ENCODE data around the gene MAP7D1.
A peak's percentile ranks its signal among the peaks of the same experiment; 100 is the strongest.
"Not testable (repeated sequence)": the region's sequence is repeated elsewhere in the genome, so short reads cannot be mapped to it uniquely, and the experiment has no call there.

Gene MAP7D1

DNA sequence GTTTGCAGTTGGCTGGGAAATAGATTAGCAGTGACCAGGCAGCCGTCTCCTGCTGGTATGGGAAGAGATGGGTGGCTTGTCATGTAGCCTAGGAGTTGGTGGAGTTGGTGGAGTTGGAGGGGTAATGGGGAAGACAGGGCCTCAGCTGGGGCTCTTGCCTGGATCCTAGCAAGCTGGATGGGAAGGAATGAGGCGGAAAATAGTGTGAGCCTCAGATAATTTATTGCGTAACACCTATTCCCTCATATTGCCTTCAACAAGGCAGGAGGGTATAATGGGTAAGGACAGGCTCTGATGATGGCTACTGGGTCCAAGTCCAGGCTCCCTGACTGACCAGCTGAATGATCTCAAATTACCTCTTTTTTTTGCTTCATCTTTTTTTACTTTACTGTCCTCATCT is 12.6 kb downstream of the MAP7D1 start:
- no peak for DNase-seq (ENCODE audit: low read depth)

DNA sequence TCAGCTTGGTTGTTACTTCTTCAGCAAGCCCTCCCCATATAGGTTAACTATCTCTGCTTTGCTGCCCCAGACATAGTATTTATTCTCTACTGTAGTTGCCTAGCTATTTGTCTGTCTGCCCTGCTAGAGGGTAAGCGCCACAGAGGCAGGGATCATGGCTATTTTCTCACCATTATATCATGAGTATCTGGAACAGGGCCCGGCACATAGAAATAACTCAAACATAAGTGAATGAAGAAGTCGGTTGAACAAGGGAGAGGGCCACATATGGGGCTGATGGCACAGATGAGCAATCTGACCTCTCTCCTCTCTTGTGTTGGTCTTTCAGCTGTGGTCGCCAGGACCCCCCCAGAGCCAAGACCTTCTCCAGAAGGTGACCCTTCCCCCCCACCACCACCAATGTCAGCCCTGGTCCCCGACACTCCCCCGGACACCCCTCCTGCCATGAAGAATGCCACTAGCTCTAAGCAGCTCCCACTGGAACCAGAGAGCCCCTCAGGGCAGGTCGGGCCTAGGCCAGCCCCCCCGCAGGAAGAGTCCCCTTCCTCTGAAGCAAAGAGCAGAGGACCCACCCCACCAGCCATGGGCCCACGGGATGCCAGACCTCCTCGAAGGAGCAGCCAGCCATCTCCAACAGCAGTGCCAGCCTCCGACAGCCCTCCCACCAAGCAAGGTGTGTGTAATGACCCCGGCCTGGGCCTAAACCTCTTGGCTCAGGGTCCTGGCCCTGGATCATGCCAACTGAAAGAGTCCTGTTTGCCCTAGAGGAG is 14.9 kb downstream of the MAP7D1 start:
- DNase-seq (ENCODE audit: low read depth) = no peak

DNA sequence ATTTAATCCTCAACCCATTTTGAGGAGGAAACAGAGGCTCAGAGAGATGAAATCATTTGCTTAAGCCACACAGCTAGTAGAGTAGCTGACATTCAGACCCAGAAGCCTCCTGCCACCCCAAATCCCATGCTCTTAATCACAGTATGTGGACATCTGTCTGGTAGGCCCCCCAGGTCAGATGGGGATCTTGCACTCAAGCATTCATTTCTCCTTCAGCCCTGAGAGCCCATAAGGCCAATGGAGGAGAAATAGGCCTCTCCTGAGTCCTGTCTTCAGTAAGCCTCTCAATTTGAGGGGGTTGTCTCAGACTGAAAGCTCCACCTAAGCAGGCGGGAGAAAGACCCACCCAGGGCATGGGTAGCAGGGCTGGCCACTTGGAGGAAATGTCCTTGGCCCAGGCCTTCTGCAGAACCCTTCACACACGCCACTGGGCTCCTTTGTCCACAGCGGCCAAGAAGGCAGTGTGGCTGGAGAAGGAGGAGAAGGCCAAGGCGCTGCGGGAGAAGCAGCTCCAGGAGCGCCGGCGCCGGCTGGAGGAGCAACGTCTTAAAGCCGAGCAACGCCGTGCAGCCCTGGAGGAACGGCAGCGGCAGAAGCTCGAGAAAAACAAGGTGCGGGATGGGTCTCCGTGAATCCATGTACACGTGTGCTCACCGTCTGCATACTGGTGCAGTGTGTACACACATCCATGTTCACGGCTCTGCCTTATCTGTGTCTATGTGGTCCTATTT is 16.2 kb downstream of the MAP7D1 start:
- no peak for DNase-seq (ENCODE audit: low read depth)

DNA sequence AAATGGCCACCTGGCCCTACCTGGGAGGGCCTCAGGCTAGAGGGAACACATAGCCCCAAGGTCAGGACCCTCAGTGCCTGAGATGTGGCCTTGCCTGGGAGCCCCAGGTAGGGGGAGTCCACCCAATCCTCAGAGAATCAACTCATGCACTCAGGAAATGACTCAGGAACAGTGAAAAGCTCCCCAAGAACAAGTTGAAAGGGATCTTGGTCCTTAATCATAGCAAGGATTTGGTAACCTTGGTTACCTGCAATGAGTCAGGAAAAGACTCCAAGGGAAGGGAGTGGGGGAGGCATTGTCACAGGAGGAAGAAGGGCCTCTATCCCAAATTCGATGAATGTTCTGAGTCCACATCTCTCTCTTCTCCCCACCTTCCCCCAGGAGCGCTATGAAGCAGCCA is 17.0 kb downstream of the MAP7D1 start:
- no peak for DNase-seq (ENCODE audit: low read depth)

DNA sequence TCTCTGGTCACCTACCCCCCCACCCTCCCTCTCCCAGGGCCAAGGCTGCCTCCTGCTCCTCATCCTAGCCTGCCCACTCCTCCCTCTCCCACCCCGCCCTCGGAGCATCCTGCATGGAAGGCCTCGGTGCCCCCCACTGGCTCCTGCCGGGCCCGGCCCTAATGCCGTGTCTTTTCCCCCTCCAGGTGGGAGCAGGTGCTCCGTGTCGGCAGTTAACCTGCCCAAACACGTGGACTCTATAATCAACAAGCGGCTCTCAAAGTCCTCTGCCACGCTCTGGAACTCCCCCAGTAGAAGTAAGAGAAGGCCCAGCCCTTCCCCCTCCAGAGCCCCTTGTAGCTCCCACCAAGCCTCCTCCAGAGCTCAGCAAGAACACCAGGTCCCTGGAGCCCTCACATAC is 18.8 kb downstream of the MAP7D1 start:
- no peak for DNase-seq (ENCODE audit: low read depth)

DNA sequence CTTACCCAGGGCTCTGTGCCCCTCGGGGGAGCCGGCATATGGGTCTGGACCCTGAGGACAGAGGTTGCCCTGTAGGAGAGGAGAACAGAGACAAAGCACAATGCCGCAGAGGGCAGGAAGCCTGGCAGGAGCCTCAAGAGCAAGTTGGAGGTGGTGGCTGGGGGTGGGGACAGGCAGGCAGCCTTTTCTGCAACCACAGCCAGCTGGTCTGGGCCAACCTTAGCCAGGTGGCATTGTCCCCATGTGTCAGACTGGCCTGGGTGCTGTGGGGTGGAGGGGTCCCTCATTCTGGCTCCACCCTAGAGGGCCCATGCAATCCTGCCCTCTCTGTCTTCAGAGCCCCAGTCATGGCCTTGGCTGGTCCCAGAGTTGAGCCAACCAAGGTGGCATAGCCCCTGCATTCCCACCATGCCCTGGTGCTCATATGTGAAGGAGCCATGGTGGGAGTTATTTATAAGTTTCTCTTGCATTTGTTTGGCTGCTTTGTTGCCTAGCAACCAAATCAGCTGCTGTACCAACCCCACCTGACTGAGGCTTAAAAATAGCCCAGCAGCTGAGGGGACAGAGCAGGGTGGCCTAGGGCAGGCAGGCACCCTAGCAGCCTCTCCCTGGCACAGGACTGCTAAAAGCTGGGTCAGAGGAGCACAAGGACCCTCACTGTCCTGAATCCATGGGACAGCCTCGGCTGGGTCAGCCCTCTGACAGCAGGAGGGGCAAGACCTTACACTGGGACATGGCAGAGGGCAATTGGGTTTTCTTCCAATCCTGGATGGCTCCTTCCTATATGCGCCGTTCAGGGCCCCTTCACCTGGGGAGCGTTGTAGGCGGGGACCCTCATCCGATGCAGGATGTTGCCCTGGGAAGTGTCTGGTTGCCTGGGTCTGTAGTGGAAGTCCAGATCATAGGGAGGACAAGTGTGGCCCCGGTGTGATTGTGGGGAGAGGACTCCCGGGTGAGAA is 19.5 kb downstream of the MAP7D1 start:
- DNase-seq (ENCODE audit: low read depth) = no peak

DNA sequence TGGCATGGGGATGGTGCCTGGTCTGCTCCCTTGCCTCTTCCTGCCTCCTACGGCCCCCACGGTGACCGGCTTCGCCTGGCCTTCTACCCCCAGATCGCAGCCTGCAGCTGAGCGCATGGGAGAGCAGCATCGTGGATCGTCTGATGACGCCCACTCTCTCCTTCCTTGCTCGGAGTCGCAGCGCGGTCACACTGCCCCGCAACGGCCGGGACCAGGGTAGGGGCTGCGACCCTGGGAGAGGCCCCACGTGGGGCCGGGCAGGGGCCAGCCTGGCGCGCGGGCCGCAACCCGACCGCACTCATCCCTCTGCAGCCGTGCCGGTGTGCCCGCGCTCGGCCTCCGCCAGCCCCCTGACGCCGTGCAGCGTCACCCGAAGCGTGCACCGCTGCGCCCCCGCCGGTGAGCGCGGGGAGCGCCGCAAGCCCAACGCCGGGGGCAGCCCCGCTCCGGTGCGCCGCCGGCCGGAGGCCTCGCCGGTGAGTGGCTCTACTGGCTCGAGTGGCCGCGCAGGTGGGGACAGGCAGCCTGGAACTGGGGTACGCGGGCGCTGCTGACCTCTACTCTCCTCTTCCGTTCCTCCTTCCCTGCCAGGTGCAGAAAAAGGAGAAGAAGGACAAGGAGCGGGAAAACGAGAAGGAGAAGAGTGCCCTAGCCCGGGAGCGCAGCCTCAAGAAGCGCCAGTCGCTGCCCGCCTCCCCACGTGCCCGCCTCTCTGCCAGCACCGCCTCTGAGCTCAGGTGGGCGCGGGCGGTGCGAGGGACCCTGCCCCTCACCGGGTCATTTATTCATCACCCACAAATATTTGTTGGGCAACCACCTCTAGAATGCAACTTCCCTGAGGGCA is 20.4 kb downstream of the MAP7D1 start:
- no peak for DNase-seq (ENCODE audit: low read depth)

DNA sequence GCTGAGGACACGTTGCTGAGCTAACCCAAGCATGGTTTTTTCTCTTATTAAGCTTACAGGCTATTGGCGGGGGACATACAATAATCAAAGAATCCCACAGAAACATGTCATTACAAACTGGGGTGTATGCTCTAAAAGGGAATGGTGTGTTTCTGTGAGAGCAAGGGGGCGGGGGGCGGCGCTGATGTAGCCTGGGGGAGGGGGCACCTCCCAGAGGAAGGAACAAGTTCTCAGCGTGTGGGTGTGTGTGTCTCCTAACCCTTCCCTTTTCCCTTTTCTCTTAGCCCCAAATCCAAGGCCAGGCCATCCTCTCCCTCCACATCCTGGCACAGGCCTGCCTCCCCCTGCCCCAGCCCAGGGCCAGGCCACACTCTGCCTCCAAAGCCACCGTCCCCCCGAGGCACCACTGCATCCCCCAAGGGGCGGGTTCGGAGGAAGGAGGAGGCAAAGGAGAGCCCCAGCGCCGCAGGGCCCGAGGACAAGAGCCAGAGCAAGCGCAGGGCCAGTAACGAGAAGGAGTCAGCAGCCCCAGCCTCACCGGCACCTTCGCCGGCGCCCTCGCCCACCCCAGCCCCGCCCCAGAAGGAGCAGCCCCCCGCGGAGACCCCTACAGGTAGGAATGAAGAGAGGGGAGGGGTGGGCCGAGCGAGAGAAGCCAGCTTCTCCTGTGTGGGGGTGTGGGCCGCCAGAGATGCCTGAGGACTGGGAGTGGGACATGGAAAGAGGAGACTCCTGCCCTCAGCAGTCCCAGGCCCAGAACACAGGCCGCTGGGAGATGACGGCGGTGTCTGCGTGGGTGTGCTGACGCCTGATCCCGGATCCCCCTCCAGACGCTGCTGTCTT is 21.9 kb downstream of the MAP7D1 start:
- DNase-seq (ENCODE audit: low read depth) = no peak

DNA sequence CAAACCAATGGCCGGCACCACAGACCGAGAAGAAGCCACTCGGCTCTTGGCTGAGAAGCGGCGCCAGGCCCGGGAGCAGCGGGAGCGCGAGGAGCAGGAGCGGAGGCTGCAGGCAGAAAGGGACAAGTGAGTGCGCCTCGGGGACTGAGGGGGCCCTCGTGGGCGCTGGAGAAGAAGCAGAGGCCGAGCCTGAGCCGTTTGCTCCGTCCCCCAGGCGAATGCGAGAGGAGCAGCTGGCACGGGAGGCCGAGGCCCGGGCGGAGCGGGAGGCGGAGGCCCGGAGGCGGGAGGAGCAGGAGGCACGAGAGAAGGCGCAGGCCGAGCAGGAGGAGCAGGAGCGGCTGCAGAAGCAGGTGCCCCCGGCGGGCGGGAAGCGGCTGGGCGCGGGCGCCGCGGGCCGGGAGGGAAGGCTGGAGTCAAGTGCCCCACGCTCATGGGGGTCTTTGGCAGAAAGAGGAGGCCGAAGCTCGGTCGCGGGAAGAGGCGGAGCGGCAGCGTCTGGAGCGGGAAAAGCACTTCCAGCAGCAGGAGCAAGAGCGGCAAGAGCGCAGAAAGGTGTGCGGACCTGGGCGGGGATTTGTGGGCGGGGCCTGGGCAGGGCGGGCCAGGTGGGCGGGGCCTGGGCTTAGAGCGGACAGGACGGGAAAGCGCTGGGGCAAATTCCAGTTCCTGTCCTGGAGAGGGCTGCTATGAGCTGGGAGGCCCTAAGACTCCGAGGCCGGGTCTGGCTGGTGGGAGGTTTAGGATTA is 22.7 kb downstream of the MAP7D1 start:
- no peak for DNase-seq (ENCODE audit: low read depth)

DNA sequence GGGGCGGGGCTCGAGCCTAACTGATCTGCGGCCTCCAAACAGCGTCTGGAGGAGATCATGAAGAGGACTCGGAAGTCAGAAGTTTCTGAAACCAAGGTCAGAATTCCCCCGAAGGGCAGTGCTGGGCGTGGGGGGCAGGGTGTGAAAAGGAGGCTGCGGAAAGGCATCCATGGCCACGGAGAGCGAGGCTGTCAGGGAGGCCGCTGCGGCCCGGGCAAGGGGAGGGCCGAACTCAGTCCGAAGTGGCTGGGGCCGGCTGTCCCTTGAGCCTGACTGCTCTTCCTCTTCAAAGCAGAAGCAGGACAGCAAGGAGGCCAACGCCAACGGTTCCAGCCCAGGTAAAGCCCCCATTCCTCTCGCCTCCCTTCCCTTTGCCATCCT is 23.2 kb downstream of the MAP7D1 start:
- DNase-seq (ENCODE audit: low read depth) = no peak

DNA sequence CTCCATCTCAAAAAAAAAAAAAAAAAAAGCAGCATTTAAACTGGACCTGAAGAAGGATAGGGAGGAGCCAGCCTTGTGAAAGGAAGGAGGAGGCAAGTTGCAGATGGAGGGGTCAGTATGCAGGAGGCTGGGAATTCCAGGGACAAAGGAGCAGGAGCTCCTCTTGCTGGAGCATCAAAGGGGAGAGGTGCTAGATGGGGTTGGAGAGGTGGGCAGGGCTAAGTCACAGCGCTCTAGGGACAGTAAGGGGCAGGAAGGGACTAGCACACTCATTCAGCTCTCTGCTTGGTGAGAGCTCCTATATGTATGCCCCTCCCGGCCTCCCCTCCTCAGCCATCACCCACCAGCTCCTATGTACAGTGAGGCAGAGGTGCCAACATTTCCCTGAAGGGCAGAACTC is 26.8 kb downstream of the MAP7D1 start:
- no peak for DNase-seq (ENCODE audit: low read depth)

DNA sequence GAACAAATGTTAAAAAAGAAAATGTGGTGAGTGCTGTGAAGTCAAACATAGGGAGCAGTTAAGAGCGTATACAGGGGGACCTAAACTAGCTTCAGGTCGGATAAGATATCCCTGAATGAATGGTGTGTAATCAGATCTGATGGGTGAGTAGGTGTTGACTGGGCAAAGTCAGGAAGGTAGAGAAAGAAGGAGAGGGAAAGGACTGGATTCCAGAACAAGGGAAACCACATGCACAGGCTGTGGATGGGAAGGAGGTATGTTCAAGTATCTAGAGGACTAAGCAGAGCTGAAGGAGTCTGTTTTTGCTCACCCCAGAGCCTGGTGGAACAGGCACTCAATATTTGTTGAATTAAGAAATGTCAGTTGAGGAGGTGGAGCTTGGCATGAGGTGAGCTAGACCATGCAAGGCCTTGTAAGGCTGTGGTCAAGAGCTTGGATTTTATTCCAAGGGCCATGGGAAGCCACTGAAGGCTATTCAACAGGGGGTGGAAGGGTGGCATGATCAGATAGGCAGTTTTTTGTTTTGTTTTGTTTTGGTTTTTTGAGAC is 27.4 kb downstream of the MAP7D1 start:
- no peak for DNase-seq (ENCODE audit: low read depth)

DNA sequence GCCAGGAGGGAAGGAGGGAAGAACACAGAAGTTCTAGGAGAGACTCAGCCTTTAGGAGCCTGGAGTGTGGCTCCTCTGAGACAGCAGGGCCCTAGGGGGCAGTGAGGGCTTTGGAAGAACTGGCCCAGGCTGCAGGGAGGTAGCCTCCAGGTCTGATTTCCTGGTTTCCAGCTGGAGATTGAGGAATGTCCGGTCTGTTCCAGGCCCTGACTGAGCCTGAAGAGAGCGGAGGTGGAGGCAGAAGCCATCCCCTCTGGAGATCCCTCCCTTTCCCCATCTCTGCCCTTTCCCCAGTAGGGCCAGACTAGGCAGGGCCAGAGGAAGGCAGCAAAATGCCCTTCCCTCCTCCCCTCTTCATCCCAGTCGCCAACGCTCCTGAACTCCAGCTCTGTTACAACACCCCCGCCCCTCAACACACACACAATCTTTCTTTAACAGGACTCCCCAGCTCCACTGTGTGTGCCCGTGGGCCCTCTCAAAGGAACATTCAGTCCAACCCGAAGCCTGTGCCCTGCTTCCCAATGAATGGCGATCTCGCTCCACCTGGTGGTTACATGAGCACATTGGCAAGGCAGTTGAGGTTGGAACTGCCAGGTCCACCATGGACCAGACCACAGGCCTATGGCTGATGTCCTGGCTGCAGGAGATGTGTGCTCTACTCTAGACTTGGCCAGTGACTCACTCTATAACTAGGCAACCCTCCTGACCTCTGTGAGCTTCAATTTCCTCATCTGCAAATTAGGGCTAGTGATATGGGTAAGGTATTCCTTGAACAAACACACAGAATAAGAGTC is 32.0 kb downstream of the MAP7D1 start:
- DNase-seq (ENCODE audit: low read depth) = peak; percentile 71

DNA sequence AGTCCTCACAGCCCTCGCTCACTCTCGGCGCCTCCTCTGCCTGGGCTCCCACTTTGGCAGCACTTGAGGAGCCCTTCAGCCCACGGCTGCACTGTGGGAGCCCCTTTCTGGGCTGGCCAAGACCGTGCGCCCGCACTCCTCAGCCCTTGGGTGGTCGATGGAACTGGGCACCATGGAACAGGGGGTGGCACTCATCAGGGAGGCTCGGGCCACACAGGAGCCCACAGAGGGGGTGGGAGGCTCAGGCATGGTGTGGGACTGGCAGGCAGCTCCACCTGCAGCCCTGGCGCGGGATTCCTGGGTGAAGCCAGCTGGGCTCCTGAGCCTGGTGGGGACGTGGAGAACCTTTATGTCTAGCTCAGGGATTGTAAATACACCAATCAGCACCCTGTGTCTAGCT is 40.8 kb downstream of the MAP7D1 start:
- DNase-seq (ENCODE audit: low read depth) = not testable (repeated sequence)

DNA sequence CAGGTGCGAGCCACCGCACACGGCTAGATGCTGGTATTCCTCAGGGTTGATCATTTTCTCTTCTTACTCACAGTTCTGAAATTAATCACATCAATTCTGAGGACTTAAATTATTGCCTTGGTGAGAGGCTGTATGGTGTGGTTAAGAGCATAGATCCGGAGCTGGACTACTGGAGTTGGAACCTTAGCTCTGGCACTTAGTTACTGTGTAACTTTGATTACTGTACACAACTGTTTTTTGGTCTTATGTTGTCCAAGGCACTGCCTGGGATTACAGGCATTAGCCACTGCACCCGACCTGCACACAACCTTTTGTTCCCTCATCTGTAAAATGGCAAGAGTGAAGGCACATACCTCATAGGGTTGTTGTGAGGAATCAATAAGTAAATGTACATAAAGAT is 42.7 kb downstream of the MAP7D1 start:
- DNase-seq (ENCODE audit: low read depth) = no peak

DNA sequence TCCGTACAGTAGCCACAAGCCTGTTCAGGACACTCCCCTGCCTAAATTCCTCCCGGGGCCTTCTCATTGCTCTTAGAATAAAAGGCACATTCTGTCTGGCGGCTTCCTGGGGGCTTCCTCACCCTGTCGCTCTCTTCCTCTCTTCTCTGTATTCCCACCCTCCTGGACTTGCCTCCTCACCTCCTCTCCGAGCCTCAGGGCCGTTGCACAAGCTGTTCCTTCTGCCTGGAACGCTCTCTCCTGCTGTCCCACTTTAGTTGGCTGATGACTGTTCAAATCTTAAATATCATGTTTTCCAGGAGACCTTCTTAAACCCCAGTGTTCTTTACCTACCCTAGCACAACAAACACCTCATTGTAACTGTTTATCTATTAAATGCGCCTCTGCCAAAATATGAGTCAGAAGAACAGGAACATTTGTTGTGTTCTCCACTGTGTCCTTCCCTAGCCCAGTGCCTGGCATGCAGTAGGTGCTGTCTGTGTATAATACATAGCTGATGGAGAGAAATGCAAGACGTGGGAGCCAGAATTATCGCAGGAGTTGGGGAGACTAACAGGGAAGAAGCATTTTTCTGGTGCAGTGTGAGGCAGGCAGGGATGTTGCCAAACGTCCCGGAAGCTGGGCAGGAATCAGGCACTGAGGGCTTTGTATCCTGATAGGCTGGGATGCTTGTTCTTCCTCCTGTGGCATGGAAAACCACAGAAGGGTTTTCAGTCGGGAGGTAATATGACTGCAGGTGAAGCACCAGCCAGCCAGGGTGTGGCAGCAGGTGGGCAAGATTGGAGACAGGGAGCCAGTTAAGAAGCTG is 44.2 kb downstream of the MAP7D1 start:
- no peak for DNase-seq (ENCODE audit: low read depth)

DNA sequence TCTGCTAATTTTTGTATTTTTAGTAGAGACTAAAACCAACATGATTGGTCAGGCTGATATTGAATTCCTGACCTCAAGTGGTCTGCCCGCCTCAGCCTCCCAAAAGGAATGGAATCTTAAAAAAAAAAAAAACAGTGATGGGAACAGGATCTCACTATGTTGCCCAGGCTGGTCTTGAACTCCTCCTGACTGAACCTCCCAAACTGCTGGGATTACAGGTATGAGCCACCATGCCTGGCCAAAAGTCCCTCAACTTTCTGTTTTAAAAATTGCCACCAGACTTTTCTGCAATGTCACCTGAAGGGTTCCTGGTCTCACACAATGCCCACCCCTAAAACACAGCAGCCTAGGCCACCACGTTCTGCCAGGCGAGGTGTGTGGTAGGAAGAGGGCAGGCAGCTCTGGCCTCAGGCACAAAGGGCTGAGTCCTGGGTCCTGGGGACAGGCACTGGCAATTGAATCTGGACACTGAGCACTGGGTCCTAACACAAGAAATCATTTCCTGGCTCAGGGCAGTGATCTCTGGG is 47.1 kb downstream of the MAP7D1 start:
- no peak for DNase-seq (ENCODE audit: low read depth)

Data from HS-5 (cell line).